GM21786 (cell line): ENCODE measurements around the gene SLC30A5.
"Not testable (repeated sequence)": the region's sequence is repeated elsewhere in the genome, so short reads cannot be mapped to it uniquely, and the experiment has no call there.

Experiments
- ATAC-seq: cut with Tn5 transposase; IDR thresholded peaks from one replicate; pipeline ENCODE4 v1.9.1; 2021; ENCODE audit not compliant: unreplicated experiment

The SLC30A5 gene

DNA sequence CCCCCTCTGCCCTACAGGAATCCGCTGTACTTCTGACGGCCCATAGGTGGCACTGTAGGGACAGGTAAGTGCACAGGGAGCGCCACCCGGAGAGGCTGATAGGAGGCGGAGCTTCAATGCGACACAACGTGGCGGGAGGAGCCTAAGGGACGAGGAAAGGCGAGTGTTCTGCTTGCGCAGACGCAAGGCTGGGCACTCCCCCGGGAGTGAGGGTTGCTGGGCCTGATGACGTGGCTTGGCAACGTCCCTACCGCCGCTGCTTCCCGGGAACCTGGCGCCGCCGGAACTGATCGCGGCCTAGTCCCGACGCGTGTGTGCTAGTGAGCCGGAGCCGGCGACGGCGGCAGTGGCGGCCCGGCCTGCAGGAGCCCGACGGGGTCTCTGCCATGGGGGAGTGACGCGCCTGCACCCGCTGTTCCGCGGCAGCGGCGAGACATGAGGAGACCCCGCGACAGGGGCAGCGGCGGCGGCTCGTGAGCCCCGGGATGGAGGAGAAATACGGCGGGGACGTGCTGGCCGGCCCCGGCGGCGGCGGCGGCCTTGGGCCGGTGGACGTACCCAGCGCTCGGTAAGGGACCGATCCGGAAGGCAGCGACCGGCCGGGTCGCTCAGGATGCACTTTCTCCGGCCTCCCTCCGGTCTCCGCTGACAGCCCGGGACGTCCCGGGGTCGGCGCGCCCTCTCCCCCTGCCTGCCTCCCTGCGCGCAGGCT is at the start of gene SLC30A5:
TSS of gene SLC30A5 (plus strand) at position 244 of the 712 bp plus-strand sequence. CDS start at position 486, 242 bp downstream.
- peak; percentile 99 for ATAC-seq

GRCh38 chr5:69045213-69045612 is 48.6 kb upstream of the SLC30A5 start:
- not testable (repeated sequence) for ATAC-seq

DNA sequence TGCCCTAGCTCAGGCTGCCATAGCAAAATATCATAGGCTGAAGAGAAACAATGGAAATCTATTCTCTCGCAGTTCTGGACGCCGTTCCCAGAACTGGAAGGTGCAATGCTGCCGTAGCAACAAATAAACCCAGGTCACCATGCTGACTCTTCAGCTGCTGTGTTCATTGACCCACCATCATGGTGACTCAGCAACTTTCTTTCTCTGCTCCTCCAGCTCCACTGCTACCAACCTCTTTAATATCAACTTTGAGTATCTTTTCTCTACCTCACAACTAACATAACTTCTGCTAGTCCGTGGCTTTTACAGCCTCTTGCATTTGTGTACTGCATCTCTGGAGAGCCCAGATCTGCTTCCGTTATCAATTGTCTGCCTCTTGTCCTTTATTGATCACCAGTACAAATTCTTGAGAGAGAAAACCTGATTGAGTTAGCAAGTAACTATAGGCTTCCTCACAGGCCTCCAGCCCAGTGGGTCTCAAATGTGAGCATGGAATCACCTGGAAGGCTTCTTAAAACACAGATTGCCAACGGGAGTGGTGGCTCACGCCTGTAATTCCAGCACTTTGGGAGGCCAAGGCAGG is 47.3 kb upstream of the SLC30A5 start:
- no peak for ATAC-seq

DNA sequence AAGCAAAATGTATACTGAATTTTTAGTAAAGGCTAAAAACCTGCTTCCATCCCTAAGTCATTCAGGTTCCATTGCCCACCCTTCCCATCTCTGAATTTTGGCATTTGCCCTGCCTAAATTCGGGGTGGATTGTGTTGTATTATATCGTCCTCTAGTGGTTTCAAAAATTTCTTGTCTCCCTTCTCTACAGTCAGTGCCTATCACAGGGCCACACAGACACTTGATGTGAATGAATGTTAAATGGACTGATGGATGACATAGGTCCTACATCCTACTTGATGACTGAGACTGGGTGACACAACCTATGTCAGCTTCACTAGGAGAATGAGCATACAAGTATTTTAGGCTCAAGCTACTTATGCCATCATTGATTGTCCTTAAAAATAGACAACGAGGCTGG is 45.6 kb upstream of the SLC30A5 start:
- no peak for ATAC-seq

DNA sequence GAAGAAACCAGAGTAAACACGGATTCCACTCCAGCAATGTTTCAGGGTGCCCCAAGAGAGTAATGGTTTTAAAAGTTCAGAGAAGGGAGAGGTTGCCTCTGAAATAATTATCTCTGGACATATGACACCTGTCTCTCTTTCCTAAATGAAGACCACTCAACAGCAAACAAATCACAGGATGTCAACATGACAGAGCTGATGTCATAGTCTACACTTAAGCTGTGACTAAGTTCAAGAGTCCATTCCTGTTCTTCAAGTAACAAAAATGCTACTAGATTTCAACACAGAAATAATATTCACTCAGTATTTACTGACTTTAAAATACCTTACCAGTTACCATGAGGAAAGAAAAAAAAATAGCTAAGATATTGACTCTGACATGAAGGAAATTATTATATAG is 44.7 kb upstream of the SLC30A5 start:
- ATAC-seq: no peak

- ATAC-seq: no peak
Observed at GRCh38 chr5:69049796-69050195, 44.0 kb upstream of the SLC30A5 start.

DNA sequence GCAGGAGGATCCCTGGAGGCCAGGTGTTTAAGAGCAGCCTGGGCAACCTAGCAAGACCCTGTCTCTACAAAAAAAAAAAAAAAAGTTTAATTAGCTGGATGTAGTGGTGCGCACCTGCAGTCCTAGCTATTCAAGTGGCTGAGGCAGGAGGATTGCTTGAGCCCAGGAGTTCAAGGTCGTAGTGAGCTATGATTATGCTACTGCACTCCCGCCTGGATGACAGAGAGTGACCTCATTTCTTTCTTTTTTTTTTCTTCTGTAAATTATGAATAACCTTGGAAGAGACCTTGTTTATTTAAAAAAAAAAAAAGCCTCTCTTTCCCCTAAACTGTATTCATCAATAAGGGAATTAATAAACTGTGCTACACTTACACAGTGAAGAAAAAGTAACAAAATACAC is 43.6 kb upstream of the SLC30A5 start:
- ATAC-seq: no peak

GRCh38 chr5:69052181-69052580 is 41.6 kb upstream of the SLC30A5 start:
- ATAC-seq: no peak

- no peak for ATAC-seq
Observed at GRCh38 chr5:69074664-69075521, 18.9 kb upstream of the SLC30A5 start.

DNA sequence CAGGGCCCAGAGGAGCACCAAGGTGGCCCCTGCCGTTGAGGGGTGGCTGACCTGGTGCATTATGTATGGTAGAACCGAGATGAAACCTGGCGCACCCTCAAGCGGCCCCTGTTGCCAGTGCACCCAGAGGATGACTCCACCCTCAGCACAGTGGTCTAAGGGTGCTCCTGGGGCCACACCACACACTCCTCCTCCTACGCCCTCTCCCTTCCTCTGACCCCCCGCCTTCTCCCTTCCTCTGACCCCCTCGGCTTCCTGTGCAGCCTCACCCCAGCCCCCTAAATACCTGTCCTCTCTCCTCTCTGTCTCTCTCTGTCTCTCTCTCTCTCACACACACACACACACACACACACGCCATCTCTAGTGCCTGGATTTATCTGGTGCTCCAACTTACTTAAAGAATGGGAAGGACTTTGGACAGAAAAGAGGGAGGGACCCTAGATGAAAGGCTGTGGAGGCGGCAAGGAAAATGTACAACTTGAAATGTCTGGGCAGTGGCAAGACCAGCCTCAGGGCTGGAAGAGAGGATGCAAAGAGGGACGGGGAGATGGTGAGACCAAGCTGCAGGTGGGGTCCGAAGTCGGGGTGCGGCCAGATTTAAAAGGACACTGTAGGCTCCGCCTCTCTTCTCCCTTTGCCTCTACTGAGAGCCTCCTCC is 18.2 kb upstream of the SLC30A5 start:
- ATAC-seq: no peak

DNA sequence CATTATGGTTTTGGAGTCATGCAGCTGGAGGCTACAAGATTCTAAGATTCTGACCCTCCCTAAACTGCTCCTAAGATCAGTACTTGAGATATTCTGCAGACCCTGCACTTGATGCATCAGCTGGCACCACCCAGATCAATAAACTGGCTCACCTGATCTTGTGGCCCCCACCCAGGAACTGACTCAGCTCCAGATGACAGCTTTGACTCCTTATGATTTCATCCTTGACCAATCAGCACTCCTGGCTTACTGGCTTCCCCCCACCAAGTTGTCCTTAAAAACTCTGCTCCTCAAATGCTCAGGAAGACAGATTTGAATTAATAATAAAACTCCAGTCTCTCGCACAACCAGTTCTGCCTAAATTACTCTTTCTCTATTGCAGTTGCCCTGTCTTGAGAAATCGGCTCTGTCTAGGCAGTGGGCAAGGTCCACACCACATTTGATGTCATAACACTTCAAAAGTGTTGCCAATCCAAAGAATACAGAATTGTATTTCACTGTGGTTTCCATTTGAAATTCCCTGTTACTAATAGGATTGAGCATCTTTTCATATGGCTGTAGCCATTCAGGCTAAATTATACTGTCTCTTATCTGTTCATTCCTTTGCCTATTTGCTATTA is 14.8 kb upstream of the SLC30A5 start:
- no peak for ATAC-seq

DNA sequence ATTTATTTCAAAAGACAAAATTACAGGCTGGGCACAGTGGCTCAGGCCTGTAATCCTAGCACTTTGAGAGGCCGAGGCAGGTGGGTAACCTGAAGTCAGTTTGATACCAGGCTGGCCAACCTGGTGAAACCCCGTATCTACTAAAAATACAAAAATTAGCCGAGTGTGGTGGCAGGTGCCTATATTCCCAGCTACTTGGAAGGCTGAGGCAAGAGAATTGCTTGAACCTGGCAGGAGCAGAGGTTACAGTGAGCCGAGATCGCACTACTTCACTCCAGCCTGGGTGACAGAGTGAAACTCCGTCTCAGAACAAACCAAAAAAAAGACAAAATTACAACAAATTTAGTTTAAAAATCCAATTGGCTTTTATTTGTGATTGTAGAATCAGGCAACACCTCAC is 14.3 kb upstream of the SLC30A5 start:
- no peak for ATAC-seq

GRCh38 chr5:69083412-69083811 is 10.4 kb upstream of the SLC30A5 start:
- no peak for ATAC-seq

DNA sequence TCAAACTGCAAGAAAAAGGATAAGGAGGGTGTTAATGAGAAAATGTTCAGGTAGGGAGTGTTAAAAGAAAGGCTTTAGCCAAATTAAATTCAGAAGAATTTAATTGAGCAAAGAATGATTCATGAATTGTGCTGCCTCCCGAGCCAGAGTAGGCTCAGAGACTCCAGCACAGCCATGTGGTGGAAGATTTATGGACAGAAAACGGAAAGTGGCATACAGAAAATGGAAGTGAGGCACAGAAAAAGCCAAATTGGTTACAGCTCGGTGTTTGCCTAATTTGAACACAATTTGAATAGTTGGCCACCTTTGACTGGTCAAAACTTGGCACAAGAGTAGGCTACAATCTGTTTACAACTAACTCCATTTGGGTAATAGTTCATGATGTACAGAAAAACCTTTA is 9.6 kb upstream of the SLC30A5 start:
- ATAC-seq: no peak

GRCh38 chr5:69084903-69085302 is 8.9 kb upstream of the SLC30A5 start:
- ATAC-seq: no peak

DNA sequence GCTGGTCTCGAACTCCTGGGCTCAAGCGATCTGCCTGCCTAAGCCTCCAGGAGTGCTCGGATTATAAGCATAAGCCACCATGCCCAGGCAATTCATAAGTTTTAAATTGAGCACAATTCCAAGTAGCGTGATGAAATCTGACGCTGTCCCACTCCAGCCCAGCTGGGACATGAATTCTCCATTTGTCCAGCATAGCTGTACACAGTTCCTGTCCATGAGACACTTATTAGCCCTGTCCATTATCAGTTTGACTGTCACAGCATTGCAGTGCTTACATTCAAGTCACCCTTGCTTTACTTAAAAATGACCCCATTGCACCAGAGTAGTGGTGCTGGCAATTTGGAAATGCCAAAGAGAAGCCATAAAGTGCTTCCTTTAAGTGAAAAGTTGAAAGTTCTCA is 7.6 kb upstream of the SLC30A5 start:
- ATAC-seq: no peak

GRCh38 chr5:69088006-69088405 is 5.8 kb upstream of the SLC30A5 start:
- not testable (repeated sequence) for ATAC-seq

DNA sequence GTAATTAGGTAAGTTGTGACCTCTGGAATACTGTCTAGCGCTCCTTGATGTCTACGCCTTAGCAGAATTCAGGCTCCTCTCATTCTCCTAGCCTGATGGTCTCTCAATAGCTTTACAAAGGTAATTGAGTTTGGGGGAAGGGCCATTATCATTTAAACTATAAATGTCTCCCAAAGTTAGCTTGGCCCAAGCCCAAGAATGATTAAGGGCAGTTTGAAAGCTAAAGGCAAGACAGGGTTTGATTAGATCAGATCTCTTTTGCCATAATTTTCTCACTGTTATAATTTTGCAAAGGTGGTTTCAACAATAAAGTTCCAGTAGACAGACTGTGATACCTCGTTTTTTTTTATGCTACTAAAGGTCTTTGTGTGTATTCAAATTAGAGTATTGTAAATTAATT is 3.7 kb upstream of the SLC30A5 start:
- ATAC-seq: no peak

DNA sequence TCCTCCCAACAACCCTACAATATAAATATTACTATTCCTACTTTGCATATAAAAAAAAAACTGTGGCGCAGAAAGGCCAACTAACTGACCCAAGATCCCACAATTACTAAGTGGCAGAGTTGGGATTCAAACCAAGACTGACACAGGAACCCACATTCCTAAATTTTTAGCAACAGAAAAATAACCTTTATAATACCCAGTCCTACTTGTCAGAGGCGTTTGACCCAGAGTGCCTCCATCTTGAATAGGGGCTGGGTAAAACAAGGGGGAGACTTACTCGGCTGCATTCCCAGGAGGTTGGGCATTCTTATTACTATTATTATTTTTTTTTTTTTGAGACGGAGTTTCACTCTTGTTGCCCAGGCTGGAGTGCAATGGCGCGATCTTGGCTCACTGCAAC is 2.0 kb upstream of the SLC30A5 start:
- no peak for ATAC-seq

GRCh38 chr5:69092969-69093368 is 845 bp upstream of the SLC30A5 start:
- no peak for ATAC-seq

DNA sequence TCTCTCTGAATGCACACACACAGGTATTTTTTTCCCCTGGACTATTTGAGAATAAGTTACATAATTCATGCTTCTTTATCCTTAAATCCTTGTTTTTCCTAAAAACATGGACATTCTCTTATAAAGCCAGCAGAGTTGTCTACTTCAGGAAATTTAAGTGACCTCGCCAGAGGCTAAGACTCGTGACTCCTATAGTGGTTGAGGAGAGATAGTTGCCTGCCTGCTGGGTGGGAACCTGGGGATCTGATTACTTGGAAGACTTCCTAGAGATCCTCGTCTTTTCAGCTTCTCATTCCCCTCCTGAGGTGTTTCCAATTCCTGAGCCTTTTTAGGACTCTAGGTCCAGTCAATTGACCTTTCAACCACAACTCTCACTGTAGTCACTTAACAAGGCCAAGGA is 5.5 kb downstream of the SLC30A5 start:
- no peak for ATAC-seq
